ENCODE results near the gene ULK1.

DNA sequence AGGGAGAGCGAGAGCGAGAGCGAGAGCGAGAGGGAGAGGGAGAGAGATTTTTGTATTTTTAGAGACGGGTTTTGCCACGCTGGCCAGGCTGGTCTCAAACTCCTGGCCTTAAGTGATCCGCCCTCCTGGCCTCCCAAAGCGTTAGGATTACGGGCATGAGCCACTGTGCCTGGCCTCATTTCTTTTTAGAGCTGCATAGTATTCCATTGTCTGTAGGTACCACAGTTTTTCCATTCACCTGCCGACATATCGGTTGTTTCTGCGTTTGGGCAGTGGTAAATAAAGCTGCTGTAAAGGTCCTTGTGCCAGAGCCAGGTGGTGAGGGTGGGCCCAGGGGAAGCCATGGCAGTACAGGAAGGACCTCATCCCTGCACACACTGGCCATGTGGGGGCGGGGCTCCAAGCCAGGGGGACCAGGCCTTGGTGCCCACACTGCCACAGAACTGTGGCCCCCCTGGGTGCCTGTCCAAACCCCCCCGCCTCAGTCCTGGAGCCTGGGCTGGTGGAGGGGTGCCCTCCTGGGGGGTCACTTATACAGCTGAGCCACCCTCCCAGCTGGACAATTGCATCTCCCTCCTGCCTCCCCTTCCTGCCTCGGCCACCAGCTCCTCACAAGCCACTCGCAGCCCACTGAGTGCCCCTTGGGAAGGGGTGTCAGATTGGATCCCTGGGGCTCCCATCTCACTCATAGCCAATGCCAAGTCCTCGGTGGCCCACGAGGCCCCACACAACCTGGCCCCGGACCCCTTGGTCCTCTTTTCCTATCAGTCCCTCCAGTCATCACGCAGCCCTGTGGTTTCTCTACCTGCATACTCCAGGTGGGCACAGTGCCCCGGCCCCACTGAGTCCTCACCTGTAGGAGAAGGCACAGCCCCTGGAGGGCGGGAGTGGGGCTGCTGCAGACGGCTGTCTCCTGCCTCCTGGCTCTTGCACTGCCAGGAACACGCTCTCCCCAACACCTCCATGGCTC lies 33.0 kb downstream of the ULK1 start:
- TF ChIP-seq, protein P1, sequence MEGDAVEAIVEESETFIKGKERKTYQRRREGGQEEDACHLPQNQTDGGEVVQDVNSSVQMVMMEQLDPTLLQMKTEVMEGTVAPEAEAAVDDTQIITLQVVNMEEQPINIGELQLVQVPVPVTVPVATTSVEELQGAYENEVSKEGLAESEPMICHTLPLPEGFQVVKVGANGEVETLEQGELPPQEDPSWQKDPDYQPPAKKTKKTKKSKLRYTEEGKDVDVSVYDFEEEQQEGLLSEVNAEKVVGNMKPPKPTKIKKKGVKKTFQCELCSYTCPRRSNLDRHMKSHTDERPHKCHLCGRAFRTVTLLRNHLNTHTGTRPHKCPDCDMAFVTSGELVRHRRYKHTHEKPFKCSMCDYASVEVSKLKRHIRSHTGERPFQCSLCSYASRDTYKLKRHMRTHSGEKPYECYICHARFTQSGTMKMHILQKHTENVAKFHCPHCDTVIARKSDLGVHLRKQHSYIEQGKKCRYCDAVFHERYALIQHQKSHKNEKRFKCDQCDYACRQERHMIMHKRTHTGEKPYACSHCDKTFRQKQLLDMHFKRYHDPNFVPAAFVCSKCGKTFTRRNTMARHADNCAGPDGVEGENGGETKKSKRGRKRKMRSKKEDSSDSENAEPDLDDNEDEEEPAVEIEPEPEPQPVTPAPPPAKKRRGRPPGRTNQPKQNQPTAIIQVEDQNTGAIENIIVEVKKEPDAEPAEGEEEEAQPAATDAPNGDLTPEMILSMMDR (IDR thresholded peaks at IDR 0.05): no peak
- TF ChIP-seq NR3C1 (CRISPR knock-in tag; conservative IDR thresholded peaks at IDR 0.05; ENCODE audit: low read depth) (no peak), ESRRA (CRISPR knock-in tag; IDR thresholded peaks at IDR 0.05; ENCODE audit: borderline replicate concordance) (no peak), SP1 (CRISPR knock-in tag; conservative IDR thresholded peaks at IDR 0.05) (no peak), FOXK1 (CRISPR knock-in tag; IDR thresholded peaks at IDR 0.05) (no peak), TEAD4 (CRISPR knock-in tag; IDR thresholded peaks at IDR 0.05) (no peak), JUN (CRISPR knock-in tag; IDR thresholded peaks at IDR 0.05) (no peak), ETV6 (CRISPR knock-in tag; IDR thresholded peaks at IDR 0.05) (no peak)
- TF ChIP-seq, protein P2, sequence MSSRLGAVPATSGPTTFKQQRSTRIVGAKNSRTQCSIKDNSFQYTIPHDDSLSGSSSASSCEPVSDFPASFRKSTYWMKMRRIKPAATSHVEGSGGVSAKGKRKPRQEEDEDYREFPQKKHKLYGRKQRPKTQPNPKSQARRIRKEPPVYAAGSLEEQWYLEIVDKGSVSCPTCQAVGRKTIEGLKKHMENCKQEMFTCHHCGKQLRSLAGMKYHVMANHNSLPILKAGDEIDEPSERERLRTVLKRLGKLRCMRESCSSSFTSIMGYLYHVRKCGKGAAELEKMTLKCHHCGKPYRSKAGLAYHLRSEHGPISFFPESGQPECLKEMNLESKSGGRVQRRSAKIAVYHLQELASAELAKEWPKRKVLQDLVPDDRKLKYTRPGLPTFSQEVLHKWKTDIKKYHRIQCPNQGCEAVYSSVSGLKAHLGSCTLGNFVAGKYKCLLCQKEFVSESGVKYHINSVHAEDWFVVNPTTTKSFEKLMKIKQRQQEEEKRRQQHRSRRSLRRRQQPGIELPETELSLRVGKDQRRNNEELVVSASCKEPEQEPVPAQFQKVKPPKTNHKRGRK (CRISPR knock-in tag; IDR thresholded peaks at IDR 0.05; ENCODE audit: borderline replicate concordance): no peak
- TF ChIP-seq, protein P3, sequence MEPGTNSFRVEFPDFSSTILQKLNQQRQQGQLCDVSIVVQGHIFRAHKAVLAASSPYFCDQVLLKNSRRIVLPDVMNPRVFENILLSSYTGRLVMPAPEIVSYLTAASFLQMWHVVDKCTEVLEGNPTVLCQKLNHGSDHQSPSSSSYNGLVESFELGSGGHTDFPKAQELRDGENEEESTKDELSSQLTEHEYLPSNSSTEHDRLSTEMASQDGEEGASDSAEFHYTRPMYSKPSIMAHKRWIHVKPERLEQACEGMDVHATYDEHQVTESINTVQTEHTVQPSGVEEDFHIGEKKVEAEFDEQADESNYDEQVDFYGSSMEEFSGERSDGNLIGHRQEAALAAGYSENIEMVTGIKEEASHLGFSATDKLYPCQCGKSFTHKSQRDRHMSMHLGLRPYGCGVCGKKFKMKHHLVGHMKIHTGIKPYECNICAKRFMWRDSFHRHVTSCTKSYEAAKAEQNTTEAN (CRISPR knock-in tag; IDR thresholded peaks at IDR 0.05): no peak
